Esophagus muscularis mucosa (tissue), 4 donors: ENCODE results near the gene PKP3.

Source experiments
- EP300 ChIP-seq: sonication (generic); formaldehyde crosslinking; IDR thresholded peaks from one replicate; pipeline ENCODE4 v1.6.1; 2017; ENCODE audit warnings: antibody characterized with exemption
- POLR2A ChIP-seq: fragments of 450-650 bp; IDR thresholded peaks from one replicate; pipeline ENCODE4 v1.6.1; 2017; ENCODE audit warnings: antibody characterized with exemption, moderate library complexity, mild to moderate bottlenecking, low read depth
- TF ChIP-seq, protein P1 (sequence below), 3 experiments: fragments of 200-600 bp in 2 of 3; fragments of 450-650 bp in 1 of 3; sonication (generic) in 2 of 3; IDR thresholded peaks; one replicate each; pipeline ENCODE4 v1.5.1; 2017 to 2019; ENCODE audit warnings: antibody characterized with exemption in 3 of 3, mild to moderate bottlenecking in 2 of 3, moderate library complexity in 1 of 3

DNA sequence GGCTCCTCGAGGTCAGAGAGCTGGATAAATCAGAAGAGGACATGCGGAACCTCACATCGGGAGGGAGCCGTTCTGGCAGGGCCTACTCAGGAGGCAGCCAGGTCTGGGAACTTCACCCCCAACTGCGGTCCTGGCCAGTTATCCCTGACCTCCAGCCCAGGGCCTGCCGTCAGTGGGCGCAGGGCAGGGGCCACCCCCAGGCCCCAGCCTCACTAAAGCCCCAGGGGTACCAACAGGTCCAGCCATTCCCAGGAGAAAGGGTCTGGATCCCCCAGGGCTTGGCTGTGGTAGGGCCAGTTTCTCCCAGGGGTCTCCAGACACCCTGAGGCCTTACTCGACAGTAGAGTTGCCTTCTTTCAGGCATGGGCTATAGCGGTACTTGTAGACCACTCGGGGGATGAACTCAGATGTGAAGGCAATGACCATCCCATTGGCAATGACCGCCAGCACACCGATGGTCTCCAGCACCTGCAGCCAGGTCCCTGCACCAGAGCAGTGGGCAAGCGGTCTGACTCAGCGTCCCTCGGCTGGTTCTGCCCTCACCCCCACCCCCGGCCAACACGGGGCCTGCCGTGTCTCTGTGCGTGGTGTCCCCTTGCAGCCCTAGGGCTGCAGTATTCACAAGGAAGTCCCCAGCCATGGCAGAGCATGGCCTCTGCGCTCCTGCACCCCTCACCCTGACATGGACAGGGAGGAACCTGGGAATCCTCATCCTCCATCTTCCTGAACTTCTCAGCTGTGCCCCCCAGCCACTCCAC lies 25.4 kb downstream of the PKP3 start:
- no peak for TF ChIP-seq POLR2A
- TF ChIP-seq, protein P1, sequence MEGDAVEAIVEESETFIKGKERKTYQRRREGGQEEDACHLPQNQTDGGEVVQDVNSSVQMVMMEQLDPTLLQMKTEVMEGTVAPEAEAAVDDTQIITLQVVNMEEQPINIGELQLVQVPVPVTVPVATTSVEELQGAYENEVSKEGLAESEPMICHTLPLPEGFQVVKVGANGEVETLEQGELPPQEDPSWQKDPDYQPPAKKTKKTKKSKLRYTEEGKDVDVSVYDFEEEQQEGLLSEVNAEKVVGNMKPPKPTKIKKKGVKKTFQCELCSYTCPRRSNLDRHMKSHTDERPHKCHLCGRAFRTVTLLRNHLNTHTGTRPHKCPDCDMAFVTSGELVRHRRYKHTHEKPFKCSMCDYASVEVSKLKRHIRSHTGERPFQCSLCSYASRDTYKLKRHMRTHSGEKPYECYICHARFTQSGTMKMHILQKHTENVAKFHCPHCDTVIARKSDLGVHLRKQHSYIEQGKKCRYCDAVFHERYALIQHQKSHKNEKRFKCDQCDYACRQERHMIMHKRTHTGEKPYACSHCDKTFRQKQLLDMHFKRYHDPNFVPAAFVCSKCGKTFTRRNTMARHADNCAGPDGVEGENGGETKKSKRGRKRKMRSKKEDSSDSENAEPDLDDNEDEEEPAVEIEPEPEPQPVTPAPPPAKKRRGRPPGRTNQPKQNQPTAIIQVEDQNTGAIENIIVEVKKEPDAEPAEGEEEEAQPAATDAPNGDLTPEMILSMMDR (IDR thresholded peaks at IDR 0.05): no peak
- TF ChIP-seq EP300: no peak
